Tibial nerve (tissue), 4 donors: ENCODE data around the gene DPM2. TPM values are rescaled to one million over a fixed set of nuclear protein-coding genes. Genes with fewer than 3 reads are reported as not detected.
A peak's percentile ranks its signal among the peaks of the same experiment; 100 is the strongest.

ENCODE experiments used
- DNase-seq, 2 donors: peaks; one replicate each; pipeline ENCODE4 v3.0.0-alpha.2; 2019; ENCODE audit warnings: low spot score in 2 of 2
- H3K27ac ChIP-seq, 4 donors: fragments of 200-600 bp; sonication (generic) in 3 of 4; one replicate each; pipeline ENCODE4 v1.5.1; 2017 to 2019; ENCODE audit warnings: mild to moderate bottlenecking in 1 of 4
- H3K27me3 ChIP-seq, 2 donors: fragments of 200-600 bp; sonication (generic) in 1 of 2; one replicate each; pipeline versions ENCODE4 v1.5.1 to v1.6.0; 2017 to 2019
- H3K36me3 ChIP-seq, 3 donors: fragments of 200-600 bp; sonication (generic); one replicate each; pipeline ENCODE4 v1.5.1; 2018 to 2019
- H3K4me1 ChIP-seq, 4 donors: fragments of 200-600 bp; sonication (generic) in 3 of 4; one replicate each; pipeline ENCODE4 v1.5.1; 2017 to 2019
- H3K4me3 ChIP-seq, 4 donors: fragments of 200-600 bp; sonication (generic) in 3 of 4; one replicate each; pipeline ENCODE4 v1.5.1; 2017 to 2019; ENCODE audit warnings: mild to moderate bottlenecking in 1 of 4, moderate library complexity in 1 of 4
- H3K9me3 ChIP-seq, 4 donors: fragments of 200-600 bp; sonication (generic) in 3 of 4; one replicate each; pipeline ENCODE4 v1.5.1; 2017 to 2019
- CTCF ChIP-seq, 5 experiments: fragments of 200-600 bp in 3 of 5; fragments of 450-650 bp in 2 of 5; sonication (generic) in 3 of 5; IDR thresholded peaks; one replicate each; pipeline ENCODE4 v1.5.1; 2016 to 2019; ENCODE audit warnings: antibody characterized with exemption in 5 of 5, mild to moderate bottlenecking in 3 of 5, moderate library complexity in 2 of 5
- EP300 ChIP-seq, 2 donors: sonication (generic); formaldehyde crosslinking; IDR thresholded peaks; one replicate each; pipeline ENCODE4 v1.6.1; 2017; ENCODE audit warnings: antibody characterized with exemption in 2 of 2, mild to moderate bottlenecking in 1 of 2
- POLR2A ChIP-seq, 2 donors: fragments of 450-650 bp; IDR thresholded peaks; one replicate each; pipeline ENCODE4 v1.6.1; 2017; ENCODE audit warnings: antibody characterized with exemption in 2 of 2, mild to moderate bottlenecking in 2 of 2, moderate library complexity in 2 of 2
- WGBS, 2 donors: methylation state at CpG; one replicate each; pipeline ENCODE4 v1.1.5; 2018; 5-methylcytosine and 5-hydroxymethylcytosine counted together
- total RNA-seq, 4 donors: library from RNA; depleted of rRNA; stranded (reverse); fragments of >200 nt; gene quantifications; one replicate each; pipeline ENCODE4 v1.1.0, GENCODE V29; 2016

Gene DPM2
- 10 to 100 TPM in 3 of 4 donors, 1 to 10 TPM in 1; 9.0 to 21.9 (median 14.7) TPM for total RNA-seq

GRCh38 chr9:127937388-127938297, at the start of gene DPM2:
TSS of gene DPM2 (minus strand) at chr9:127937854. CDS start at chr9:127937820, 34 bp downstream.
- DNase-seq = peak; percentile 52 to 60
- peak; percentile 42 to 55 for TF ChIP-seq POLR2A (IDR thresholded peaks at IDR 0.05)
- TF ChIP-seq EP300 (IDR thresholded peaks at IDR 0.05) = peak; percentile 35 to 84
- no peak for TF ChIP-seq CTCF (IDR thresholded peaks at IDR 0.05)
- H3K4me3 ChIP-seq = peak within 1 kb of the TSS; percentile 59 to 82 (median 72)
- WGBS, 2 donors = 5 to 6% methylated on average over 56 to 59 of the region's 60 CpGs
- H3K27me3 ChIP-seq = no peaks in the 10 kb centered on the region
- peaks cover 0 to 30% (median 4%) of the 10 kb centered on the region in 3 donors for H3K36me3 ChIP-seq
- H3K9me3 ChIP-seq = no peaks in the 10 kb centered on the region
- peaks cover 5 to 62% (median 26%) of the 10 kb centered on the region in 4 donors for H3K4me1 ChIP-seq
- H3K27ac ChIP-seq = peak within 1 kb of the TSS; percentile 59 to 98 (median 78)

GRCh38 chr9:127987103-127987614, 49.5 kb upstream of the DPM2 start:
- WGBS, 2 donors = 55 to 64% methylated on average over 9 of the region's 9 CpGs
- H3K36me3 ChIP-seq = no peaks in the 10 kb centered on the region
- no peaks in the 10 kb centered on the region for H3K9me3 ChIP-seq
- H3K4me1 ChIP-seq = peaks cover 0 to 11% (median 1%) of the 10 kb centered on the region in 4 donors
- TF ChIP-seq POLR2A (IDR thresholded peaks at IDR 0.05) (no peak), EP300 (IDR thresholded peaks at IDR 0.05) (no peak), CTCF (IDR thresholded peaks at IDR 0.05) (no peak)
- no peaks in the 10 kb centered on the region for H3K27me3 ChIP-seq
- DNase-seq = no peak
- no peak overlapping the region for H3K4me3 ChIP-seq
- peak overlapping the region in 2 of 4 donors; percentile 46 to 58 for H3K27ac ChIP-seq

- Histone ChIP-seq H3K27me3 (no peaks in the 10 kb centered on the region), H3K4me1 (peaks cover 0 to 20% (median 11%) of the 10 kb centered on the region in 4 donors), H3K4me3 (no peak overlapping the region), H3K27ac (no peak overlapping the region), H3K36me3 (no peaks in the 10 kb centered on the region), H3K9me3 (no peaks in the 10 kb centered on the region)
- DNase-seq = no peak
- no peak for TF ChIP-seq EP300 (IDR thresholded peaks at IDR 0.05)
- TF ChIP-seq POLR2A (IDR thresholded peaks at IDR 0.05) = no peak
- TF ChIP-seq CTCF (IDR thresholded peaks at IDR 0.05) = no peak
- WGBS, 2 donors = 89 to 91% methylated on average over 3 of the region's 3 CpGs
Measured at GRCh38 chr9:127985011-127985410, 47.4 kb upstream of the DPM2 start.

GRCh38 chr9:127983847-127984289, 46.2 kb upstream of the DPM2 start:
- H3K9me3 ChIP-seq = no peaks in the 10 kb centered on the region
- no peaks in the 10 kb centered on the region for H3K27me3 ChIP-seq
- H3K4me1 ChIP-seq = peaks cover 0 to 23% (median 18%) of the 10 kb centered on the region in 4 donors
- no peak for DNase-seq
- 85 to 93% methylated on average over 9 of the region's 9 CpGs for WGBS, 2 donors
- no peak overlapping the region for H3K4me3 ChIP-seq
- TF ChIP-seq EP300 (IDR thresholded peaks at IDR 0.05) (no peak), POLR2A (IDR thresholded peaks at IDR 0.05) (no peak), CTCF (IDR thresholded peaks at IDR 0.05) (no peak)
- no peaks in the 10 kb centered on the region for H3K36me3 ChIP-seq
- H3K27ac ChIP-seq = peak overlapping the region in 1 of 4 donors; percentile 35

GRCh38 chr9:127982912-127983311, 45.3 kb upstream of the DPM2 start:
- Histone ChIP-seq H3K27ac (peak overlapping the region in 3 of 4 donors; percentile 45 to 98 (median 93)), H3K27me3 (no peaks in the 10 kb centered on the region)
- 83 to 100% methylated on average over 1 of the region's 1 CpG for WGBS, 2 donors

More at GRCh38 chr9:127982912-127983311, 45.3 kb upstream of the DPM2 start:
- H3K9me3 ChIP-seq = no peaks in the 10 kb centered on the region
- TF ChIP-seq EP300 (IDR thresholded peaks at IDR 0.05) = no peak
- no peak for TF ChIP-seq POLR2A (IDR thresholded peaks at IDR 0.05)
- no peak for TF ChIP-seq CTCF (IDR thresholded peaks at IDR 0.05)
- peaks cover 0 to 32% (median 23%) of the 10 kb centered on the region in 4 donors for H3K4me1 ChIP-seq
- no peak for DNase-seq
- H3K4me3 ChIP-seq = no peak overlapping the region
- no peaks in the 10 kb centered on the region for H3K36me3 ChIP-seq
